ENCODE data around the gene SMARCC1. TPM values are rescaled to one million over a fixed set of nuclear protein-coding genes. Genes with fewer than 3 reads are reported as not detected.
A peak's percentile ranks its signal among the peaks of the same experiment; 100 is the strongest.
"Not testable (repeated sequence)": the region's sequence is repeated elsewhere in the genome, so short reads cannot be mapped to it uniquely, and the experiment has no call there.

The SMARCC1 gene
- 36.4 TPM for polyA plus RNA-seq (2012; ENCODE audit: insufficient read depth, insufficient read length, low read depth)

DNA sequence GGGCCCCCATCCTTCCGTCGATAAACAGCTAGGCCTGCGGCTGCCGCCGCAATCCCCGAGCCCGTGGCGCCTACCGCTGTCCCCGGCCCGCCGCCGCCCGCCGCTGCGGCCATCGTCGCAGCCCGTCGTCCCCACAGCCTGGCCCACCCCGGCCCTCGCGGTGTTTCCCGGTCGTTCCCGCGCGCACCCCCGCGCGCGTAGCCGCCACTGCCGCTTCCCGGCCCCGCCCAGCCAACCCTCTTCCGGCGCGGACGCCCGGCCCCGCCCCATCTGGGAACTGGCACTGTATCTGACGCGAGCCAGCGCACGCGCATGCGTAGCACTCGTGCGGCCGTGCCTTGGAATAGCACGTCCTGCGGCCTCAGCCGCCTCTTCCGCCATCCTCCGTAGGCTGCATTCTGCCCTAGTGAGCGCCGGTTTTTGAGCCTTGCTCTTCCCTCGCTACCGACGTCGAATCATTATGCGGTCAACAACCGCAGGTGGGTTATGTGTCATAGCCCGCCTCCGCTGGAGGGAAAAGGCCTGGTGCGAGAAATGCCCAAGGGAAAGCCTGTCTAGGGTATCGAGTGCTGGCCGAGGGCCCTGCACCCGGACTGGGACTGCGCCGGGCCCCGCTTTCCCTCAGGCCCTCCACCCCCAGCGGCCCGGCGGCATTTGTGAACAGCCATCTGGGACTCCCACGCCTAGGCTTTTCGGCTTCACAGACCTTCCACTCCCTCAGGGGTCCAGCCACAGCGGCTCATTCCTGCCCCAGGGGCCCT is at the start of gene SMARCC1:
SMARCC1 (minus strand) TSS at position 209 of the 761 bp plus-strand sequence; CDS start at position 113, 96 bp downstream.
- DNase-seq = peak; percentile 96
- Histone ChIP-seq H3K4me3 (ENCODE audit: low read depth, low read length) (peak within 1 kb of the TSS; percentile 70), H3K4me1 (no peaks in the 10 kb centered on the region), H3K9me3 (no peaks in the 10 kb centered on the region), H3K36me3 (peaks cover 7% of the 10 kb centered on the region), H3K27me3 (no peaks in the 10 kb centered on the region)
- TF ChIP-seq, protein P1, sequence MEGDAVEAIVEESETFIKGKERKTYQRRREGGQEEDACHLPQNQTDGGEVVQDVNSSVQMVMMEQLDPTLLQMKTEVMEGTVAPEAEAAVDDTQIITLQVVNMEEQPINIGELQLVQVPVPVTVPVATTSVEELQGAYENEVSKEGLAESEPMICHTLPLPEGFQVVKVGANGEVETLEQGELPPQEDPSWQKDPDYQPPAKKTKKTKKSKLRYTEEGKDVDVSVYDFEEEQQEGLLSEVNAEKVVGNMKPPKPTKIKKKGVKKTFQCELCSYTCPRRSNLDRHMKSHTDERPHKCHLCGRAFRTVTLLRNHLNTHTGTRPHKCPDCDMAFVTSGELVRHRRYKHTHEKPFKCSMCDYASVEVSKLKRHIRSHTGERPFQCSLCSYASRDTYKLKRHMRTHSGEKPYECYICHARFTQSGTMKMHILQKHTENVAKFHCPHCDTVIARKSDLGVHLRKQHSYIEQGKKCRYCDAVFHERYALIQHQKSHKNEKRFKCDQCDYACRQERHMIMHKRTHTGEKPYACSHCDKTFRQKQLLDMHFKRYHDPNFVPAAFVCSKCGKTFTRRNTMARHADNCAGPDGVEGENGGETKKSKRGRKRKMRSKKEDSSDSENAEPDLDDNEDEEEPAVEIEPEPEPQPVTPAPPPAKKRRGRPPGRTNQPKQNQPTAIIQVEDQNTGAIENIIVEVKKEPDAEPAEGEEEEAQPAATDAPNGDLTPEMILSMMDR (IDR thresholded peaks at IDR 0.05; ENCODE audit: low read depth, low read length) = no peak

DNA sequence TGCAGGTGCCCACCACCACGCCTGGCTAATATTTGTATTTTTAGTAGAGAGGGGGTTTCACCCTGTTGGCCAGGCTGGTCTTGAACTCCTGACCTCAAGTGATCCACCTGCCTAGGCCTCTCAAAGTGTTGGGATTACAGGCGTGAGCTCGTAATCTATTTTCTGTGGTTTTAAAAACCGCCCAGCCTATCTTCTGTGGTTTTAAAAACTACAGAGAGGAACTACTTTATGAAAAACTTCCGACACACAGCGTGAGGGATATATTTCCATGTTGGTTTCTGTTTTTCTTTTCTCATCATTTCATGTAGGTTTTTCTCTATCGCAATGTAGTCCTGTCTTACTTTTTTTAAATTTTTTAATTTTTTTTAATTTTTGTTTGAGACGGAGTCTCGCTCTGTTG is 47.8 kb upstream of the SMARCC1 start:
- H3K4me1 ChIP-seq; DNase-seq; H3K9me3 ChIP-seq; H3K4me3 ChIP-seq (ENCODE audit: low read depth, low read length); H3K27me3 ChIP-seq: not testable (repeated sequence)
- H3K36me3 ChIP-seq = peaks cover 30% of the 10 kb centered on the region

DNA sequence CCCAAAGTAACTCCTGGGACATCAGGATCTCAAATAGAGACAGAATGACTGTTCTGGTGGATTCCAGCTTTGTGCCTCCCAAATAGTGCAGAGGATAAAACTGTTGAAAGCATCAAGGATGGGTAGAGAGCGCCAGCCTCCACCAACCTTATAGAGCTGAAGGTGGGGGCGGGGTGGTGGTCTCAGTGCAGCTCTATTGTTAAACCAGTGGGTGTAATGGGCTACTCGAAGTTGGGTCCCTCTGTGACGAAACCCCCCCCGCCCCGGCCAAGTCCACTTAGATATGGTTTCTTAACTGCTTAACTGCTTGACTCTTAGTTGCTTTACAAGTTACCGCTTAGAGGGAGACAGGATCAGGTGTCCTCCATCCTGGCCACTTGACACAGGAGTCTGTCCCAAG is 43.9 kb upstream of the SMARCC1 start:
- TF ChIP-seq, protein P1 (IDR thresholded peaks at IDR 0.05; ENCODE audit: low read depth, low read length) = no peak
- no peaks in the 10 kb centered on the region for H3K9me3 ChIP-seq
- H3K36me3 ChIP-seq = peaks cover 19% of the 10 kb centered on the region
- DNase-seq = peak; percentile 22
- H3K4me3 ChIP-seq (ENCODE audit: low read depth, low read length) = peak overlapping the region; percentile 81
- H3K27me3 ChIP-seq = no peaks in the 10 kb centered on the region
- H3K4me1 ChIP-seq = no peaks in the 10 kb centered on the region; the same call in 1 of the 2 replicates

DNA sequence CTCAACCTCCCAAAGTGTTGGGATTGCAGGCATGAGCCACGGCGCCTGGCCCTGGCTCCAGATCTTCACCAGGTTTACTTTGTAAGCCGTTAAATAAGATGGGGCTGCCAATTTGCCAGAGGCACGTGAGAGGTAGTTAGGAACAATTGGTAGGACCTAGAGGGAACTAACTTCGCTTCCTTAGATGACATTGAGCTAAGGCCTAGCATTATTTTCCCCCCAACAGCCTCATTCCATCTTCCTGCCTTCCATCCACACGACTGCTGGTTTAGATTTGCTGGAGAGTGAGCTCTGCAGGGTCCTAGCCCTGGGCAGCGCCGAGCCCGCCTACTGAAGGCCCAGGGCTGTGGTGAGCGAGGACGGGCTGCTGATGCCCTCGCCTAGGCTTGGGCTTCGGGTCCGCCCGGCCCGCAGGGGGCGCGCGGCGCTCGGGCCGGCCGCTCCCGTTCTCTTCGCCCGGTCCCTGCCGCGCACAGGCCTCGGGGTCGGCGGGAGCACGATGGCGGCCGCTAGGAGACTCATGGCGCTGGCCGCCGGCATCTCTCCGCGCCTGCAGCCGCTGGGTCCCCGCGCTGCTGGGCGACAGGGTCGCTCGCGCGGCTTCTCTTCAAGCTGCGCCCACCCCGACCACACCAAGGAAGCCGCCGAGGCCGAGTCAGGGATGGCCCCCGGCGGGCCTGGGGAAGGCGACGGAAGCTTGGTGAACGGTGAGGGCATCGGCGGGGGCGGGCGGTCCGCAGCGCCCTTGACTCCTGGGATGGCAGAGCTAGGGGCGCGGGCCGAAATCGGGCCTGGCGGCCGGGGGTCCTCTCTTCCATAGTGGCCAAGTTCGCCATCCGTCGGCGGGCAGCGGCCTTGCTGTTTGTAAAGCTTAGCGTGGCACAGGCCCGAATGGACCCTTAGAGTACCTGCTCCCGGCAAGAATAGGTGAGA is 43.1 kb upstream of the SMARCC1 start:
- Histone ChIP-seq H3K4me3 (ENCODE audit: low read depth, low read length) (peak overlapping the region; percentile 81), H3K9me3 (no peaks in the 10 kb centered on the region), H3K27me3 (no peaks in the 10 kb centered on the region), H3K4me1 (no peaks in the 10 kb centered on the region; the same call in 1 of the 2 replicates), H3K36me3 (peaks cover 18% of the 10 kb centered on the region)
- DNase-seq = peak; percentile 81
- TF ChIP-seq, protein P1 (IDR thresholded peaks at IDR 0.05; ENCODE audit: low read depth, low read length) = peak; percentile 47

DNA sequence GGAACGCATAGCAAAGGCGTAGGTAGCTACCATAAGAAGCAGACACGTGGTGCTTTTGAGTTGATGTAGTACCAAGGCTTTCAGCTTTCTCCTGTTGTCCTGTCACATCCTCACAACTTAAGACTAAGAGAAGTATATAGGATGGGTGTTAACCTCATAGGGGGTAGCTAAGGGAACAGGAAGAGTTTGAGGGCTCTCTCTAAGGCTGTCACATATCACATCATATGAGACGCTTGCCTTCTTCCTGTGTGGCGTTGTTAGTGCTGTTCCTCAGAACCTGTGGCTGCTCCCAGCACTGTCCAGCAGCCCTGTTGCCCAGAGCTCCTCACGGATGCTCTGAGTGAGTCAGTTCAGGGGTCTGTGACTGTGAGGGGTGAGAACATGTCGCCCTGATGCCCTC is 35.9 kb upstream of the SMARCC1 start:
- TF ChIP-seq, protein P1 (IDR thresholded peaks at IDR 0.05; ENCODE audit: low read depth, low read length) = no peak
- H3K9me3 ChIP-seq = no peaks in the 10 kb centered on the region
- H3K36me3 ChIP-seq = no peaks in the 10 kb centered on the region
- DNase-seq = no peak
- no peak overlapping the region for H3K4me3 ChIP-seq (ENCODE audit: low read depth, low read length)
- H3K27me3 ChIP-seq = no peaks in the 10 kb centered on the region
- no peaks in the 10 kb centered on the region for H3K4me1 ChIP-seq

DNA sequence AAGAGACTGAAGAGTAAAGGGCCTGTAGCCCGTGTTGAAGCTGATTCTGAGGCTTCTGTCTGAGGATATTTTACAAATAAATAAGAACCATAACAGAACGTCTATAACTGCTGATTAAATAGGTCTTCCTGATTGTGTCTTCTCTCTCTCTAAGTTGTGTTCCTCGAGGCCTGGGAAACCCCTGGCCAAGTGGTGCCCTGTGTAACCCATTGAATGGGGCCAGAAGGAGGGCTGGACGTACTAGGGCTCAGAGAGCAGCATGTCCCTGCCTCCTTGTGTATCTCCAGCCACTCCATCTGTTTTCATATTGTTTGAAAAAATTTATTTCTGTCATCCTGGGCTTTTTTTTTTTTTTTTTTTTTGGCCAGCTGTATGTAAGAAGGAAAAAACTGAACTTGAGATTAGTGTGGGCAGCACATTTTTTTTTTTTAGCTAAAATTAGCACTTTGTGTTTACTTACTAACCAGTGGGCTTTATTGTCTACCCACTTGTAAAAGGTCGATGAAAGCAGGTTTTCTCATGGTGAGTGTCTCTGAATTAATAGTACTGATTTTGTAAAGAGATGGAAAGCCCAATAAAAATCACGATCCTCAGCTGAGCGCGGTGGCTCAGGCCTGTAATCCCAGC is 32.0 kb upstream of the SMARCC1 start:
- Histone ChIP-seq H3K36me3 (peaks cover 4% of the 10 kb centered on the region), H3K4me1 (no peaks in the 10 kb centered on the region), H3K4me3 (ENCODE audit: low read depth, low read length) (no peak overlapping the region), H3K9me3 (no peaks in the 10 kb centered on the region), H3K27me3 (no peaks in the 10 kb centered on the region)
- DNase-seq = no peak
- TF ChIP-seq, protein P1 (IDR thresholded peaks at IDR 0.05; ENCODE audit: low read depth, low read length) = no peak
